SK-N-MC (cell line): ENCODE measurements around the gene PATE2.

Source experiments
- DNase-seq: peaks from one replicate; pipeline ENCODE4 v3.0.0-alpha.2; 2011; ENCODE audit warnings: low read depth, low spot score
- H3K27ac ChIP-seq: fragments of 200-600 bp; sonication (generic); 2 replicates; pipeline ENCODE4 v1.5.1; 2016; ENCODE audit warnings: mixed run types
- H3K36me3 ChIP-seq: fragments of 200-600 bp; sonication (generic); 2 replicates; pipeline ENCODE4 v1.6.1; 2017; ENCODE audit warnings: antibody characterized with exemption, low read length, mixed read lengths; ENCODE audit not compliant: insufficient read depth
- H3K4me3 ChIP-seq: fragments of 200-600 bp; sonication (generic); 2 replicates; pipeline ENCODE4 v1.5.1; 2016
- H3K9ac ChIP-seq: fragments of 200-600 bp; sonication (generic); 2 replicates; pipeline ENCODE4 v1.8.0; 2017; ENCODE audit warnings: mixed run types, mixed read lengths; ENCODE audit not compliant: insufficient read length
- H3K9me3 ChIP-seq: fragments of 200-600 bp; sonication (generic); 2 replicates; pipeline ENCODE4 v1.6.1; 2017; ENCODE audit warnings: low read depth, mild to moderate bottlenecking, antibody characterized with exemption, low read length, moderate library complexity, mixed read lengths
- EZH2 ChIP-seq: fragments of 200-600 bp; sonication (generic); IDR thresholded peaks from one replicate; pipeline ENCODE4 v1.6.1; 2017; ENCODE audit warnings: antibody characterized with exemption
- FOXP2 ChIP-seq: optimal IDR thresholded peaks from 2 replicates; pipeline ENCODE3; 2011; ENCODE audit warnings: mild to moderate bottlenecking, moderate library complexity; ENCODE audit not compliant: insufficient read depth; ENCODE audit errors: extremely low read length, control extremely low read depth
- POLR2AphosphoS5 ChIP-seq: IDR thresholded peaks from 2 replicates; pipeline ENCODE4 v1.6.1; 2012; ENCODE audit warnings: mild to moderate bottlenecking, low read depth, low read length, borderline replicate concordance

The PATE2 gene

DNA sequence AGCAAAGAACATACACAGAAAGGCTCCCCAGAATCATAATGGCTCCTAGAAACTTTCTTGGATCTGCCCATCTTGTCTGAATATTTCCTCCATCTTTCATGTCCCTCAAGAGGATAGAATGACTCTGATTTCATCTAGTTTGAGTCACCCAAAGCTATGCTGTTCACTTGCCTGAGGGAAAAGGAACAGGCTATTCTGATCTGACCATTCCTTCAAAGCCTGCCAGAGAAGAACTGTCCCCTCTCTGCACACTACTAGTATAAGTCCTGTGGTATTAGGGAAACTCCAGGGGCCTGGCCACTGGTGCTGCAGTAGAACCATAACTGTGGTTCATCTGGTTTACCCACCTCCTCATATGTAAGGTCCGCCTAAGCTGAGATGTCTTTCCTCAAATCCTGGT lies 34.9 kb downstream of the PATE2 start:
- Histone ChIP-seq H3K4me3 (no peak overlapping the region), H3K27ac (no peak overlapping the region), H3K9me3 (no peaks in the 10 kb centered on the region), H3K36me3 (no peaks in the 10 kb centered on the region), H3K9ac (no peak overlapping the region)
- no peak for DNase-seq
- TF ChIP-seq FOXP2, result no peak
- no peak for TF ChIP-seq POLR2AphosphoS5

DNA sequence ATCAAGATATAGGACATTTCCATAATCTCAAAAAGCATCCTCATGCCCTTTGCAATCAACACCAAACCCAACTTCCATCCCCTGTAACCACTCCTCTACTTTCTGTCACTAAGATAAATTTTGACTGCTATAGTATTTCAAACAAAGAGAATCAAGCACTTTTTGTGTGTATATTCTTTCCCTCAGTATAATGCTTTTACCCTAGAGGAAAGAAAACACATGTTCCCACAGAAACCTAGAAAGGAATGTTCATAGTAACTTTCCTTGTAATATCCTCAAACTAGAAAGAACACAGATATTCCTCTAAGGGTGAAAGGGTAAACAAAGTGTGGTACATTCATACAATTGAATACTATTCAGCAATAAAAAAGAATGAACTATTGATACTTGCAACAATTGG lies 38.0 kb downstream of the PATE2 start:
- no peak overlapping the region for H3K9ac ChIP-seq
- no peak for DNase-seq
- H3K36me3 ChIP-seq, result no peaks in the 10 kb centered on the region
- no peaks in the 10 kb centered on the region for H3K9me3 ChIP-seq
- H3K27ac ChIP-seq, result no peak overlapping the region
- no peak overlapping the region for H3K4me3 ChIP-seq
- TF ChIP-seq FOXP2, result no peak

DNA sequence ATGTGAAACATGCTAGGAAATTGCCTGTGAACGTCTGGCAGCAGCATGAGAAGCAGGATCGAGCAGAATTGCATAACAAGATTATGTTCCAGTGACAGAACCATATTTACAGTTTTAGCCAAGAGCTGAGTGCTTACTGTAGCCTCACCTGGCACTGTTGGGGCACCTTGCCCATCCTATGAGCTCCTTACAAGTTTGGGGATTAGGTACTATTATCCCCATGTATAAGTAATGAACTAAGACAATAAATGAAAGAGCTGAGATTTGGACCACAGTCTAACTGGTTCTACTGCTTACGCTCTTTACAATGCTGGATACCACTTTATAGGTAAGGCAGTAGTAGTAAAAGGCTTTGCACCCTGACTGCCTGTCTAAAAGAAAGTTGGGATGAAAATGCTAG lies 49.7 kb downstream of the PATE2 start:
- no peak overlapping the region for H3K9ac ChIP-seq
- H3K9me3 ChIP-seq, result no peaks in the 10 kb centered on the region
- no peaks in the 10 kb centered on the region for H3K36me3 ChIP-seq
- no peak overlapping the region for H3K4me3 ChIP-seq
- no peak for DNase-seq
- TF ChIP-seq EZH2 (no peak), POLR2AphosphoS5 (no peak)
- H3K27ac ChIP-seq, result no peak overlapping the region
